Gastrocnemius medialis (tissue), 4 donors: ENCODE data around the gene KIF26B. TPM values are rescaled to one million over a fixed set of nuclear protein-coding genes. Genes with fewer than 3 reads are reported as not detected.

Experiments used
- ATAC-seq, 2 donors: fragments of 150-250 bp; one replicate each; pipeline ENCODE4 v1.9.1; 2016
- DNase-seq, 2 donors: peaks; one replicate each; pipeline ENCODE4 v3.0.0-alpha.2; 2019
- H3K27ac ChIP-seq, 4 donors: fragments of 200-600 bp; sonication (generic); 1 replicate in 1 of 4; 2 replicates in 3 of 4; pipeline ENCODE4 v1.5.1; 2016 to 2018; ENCODE audit warnings: mild to moderate bottlenecking in 2 of 4, moderate library complexity in 1 of 4
- H3K27me3 ChIP-seq, 3 donors: fragments of 200-600 bp; sonication (generic) in 2 of 3; 1 replicate in 1 of 3; 2 replicates in 2 of 3; pipeline versions ENCODE4 v1.5.1 to v1.6.0; 2016 to 2019; ENCODE audit warnings: mild to moderate bottlenecking in 1 of 3, moderate library complexity in 1 of 3
- H3K36me3 ChIP-seq, 2 donors: fragments of 200-600 bp; sonication (generic) in 1 of 2; one replicate each; pipeline ENCODE4 v1.5.1; 2017 to 2018
- H3K4me1 ChIP-seq, 2 donors: fragments of 200-600 bp; sonication (generic) in 1 of 2; one replicate each; pipeline ENCODE4 v1.5.1; 2016 to 2017; ENCODE audit warnings: mild to moderate bottlenecking in 2 of 2
- H3K4me3 ChIP-seq, 4 donors: fragments of 200-600 bp; sonication (generic) in 3 of 4; 1 replicate in 1 of 4; 2 replicates in 3 of 4; pipeline ENCODE4 v1.5.1; 2016 to 2019; ENCODE audit warnings: mild to moderate bottlenecking in 2 of 4
- H3K9me3 ChIP-seq, 3 donors: fragments of 200-600 bp; sonication (generic) in 2 of 3; 1 replicate in 1 of 3; 2 replicates in 2 of 3; pipeline ENCODE4 v1.5.1; 2016 to 2019
- CTCF ChIP-seq, 5 experiments: fragments of 450-650 bp in 3 of 5; fragments of 200-600 bp in 2 of 5; sonication (generic) in 2 of 5; IDR thresholded peaks in 4 of 5; conservative IDR thresholded peaks in 1 of 5; 1 replicate in 4 of 5; 2 replicates in 1 of 5; pipeline ENCODE4 v1.5.1; 2016 to 2019; ENCODE audit warnings: antibody characterized with exemption in 5 of 5, mild to moderate bottlenecking in 3 of 5, moderate library complexity in 3 of 5
- POLR2A ChIP-seq, 2 donors: fragments of 450-650 bp; IDR thresholded peaks; one replicate each; pipeline ENCODE4 v1.6.1; 2017; ENCODE audit warnings: antibody characterized with exemption in 2 of 2, mild to moderate bottlenecking in 2 of 2, moderate library complexity in 2 of 2
- in situ Hi-C, 4 donors: fragments of 200-750 bp; cut with MboI; loops; one replicate each; pipeline versions ENCODE4 v1.15.0 to v1.8.0; 2017; ENCODE audit warnings: low sequenced_read_pairs in 4 of 4
- intact Hi-C: fragments of 100-400 bp; cut with DNase I; formaldehyde crosslinking; loops from one replicate; pipeline ENCODE4 v1.15.1; 2023; ENCODE audit warnings: low total_unique reads
- total RNA-seq, 4 donors: library from RNA; depleted of rRNA; stranded (reverse); fragments of >200 nt; gene quantifications; one replicate each; pipeline versions ENCODE4 v1.1.0 to v1.2.3, GENCODE V29; 2016

Gene KIF26B
- total RNA-seq, 4 donors from 2014 or later: 0.02 to 0.20 (median 0.10) TPM; not detected in 1

- Histone ChIP-seq H3K4me3 (no peak overlapping the region), H3K4me1 (no peaks in the 10 kb centered on the region), H3K9me3 (no peaks in the 10 kb centered on the region), H3K27me3 (no peaks in the 10 kb centered on the region), H3K27ac (no peak overlapping the region), H3K36me3 (no peaks in the 10 kb centered on the region)
- intact Hi-C loops: no loop called here
- no peak for ATAC-seq
- in situ Hi-C loops: no loop called here
- DNase-seq: no peak
- TF ChIP-seq POLR2A (IDR thresholded peaks at IDR 0.05) (no peak), CTCF (IDR thresholded peaks at IDR 0.05 in 4 of 5, conservative IDR thresholded peaks at IDR 0.05 in 1 of 5) (no peak)
Measured at GRCh38 chr1:245600658-245601057, 445.9 kb downstream of the KIF26B start.

GRCh38 chr1:245603311-245603865 lies 448.6 kb downstream of the KIF26B start:
- ATAC-seq (no peak), DNase-seq (no peak)
- intact Hi-C loops (no loop called here), in situ Hi-C loops (no loop called here)
- no peak overlapping the region for H3K27ac ChIP-seq
- no peaks in the 10 kb centered on the region for H3K9me3 ChIP-seq
- H3K36me3 ChIP-seq: no peaks in the 10 kb centered on the region
- no peaks in the 10 kb centered on the region for H3K4me1 ChIP-seq
- TF ChIP-seq POLR2A (IDR thresholded peaks at IDR 0.05) (no peak), CTCF (IDR thresholded peaks at IDR 0.05 in 4 of 5, conservative IDR thresholded peaks at IDR 0.05 in 1 of 5) (no peak)
- no peaks in the 10 kb centered on the region for H3K27me3 ChIP-seq
- no peak overlapping the region for H3K4me3 ChIP-seq

GRCh38 chr1:245604979-245605378 lies 450.2 kb downstream of the KIF26B start:
- no peak for TF ChIP-seq POLR2A (IDR thresholded peaks at IDR 0.05)
- no peak for TF ChIP-seq CTCF (IDR thresholded peaks at IDR 0.05 in 4 of 5, conservative IDR thresholded peaks at IDR 0.05 in 1 of 5)
- DNase-seq: no peak
- no peak for ATAC-seq
- H3K27ac ChIP-seq: no peak overlapping the region
- no peaks in the 10 kb centered on the region for H3K4me1 ChIP-seq
- intact Hi-C loops: no loop called here
- H3K9me3 ChIP-seq: no peaks in the 10 kb centered on the region
- H3K4me3 ChIP-seq: no peak overlapping the region
- in situ Hi-C loops: no loop called here
- no peaks in the 10 kb centered on the region for H3K27me3 ChIP-seq
- no peaks in the 10 kb centered on the region for H3K36me3 ChIP-seq

GRCh38 chr1:245605480-245606156 lies 450.8 kb downstream of the KIF26B start:
- Histone ChIP-seq H3K4me1 (no peaks in the 10 kb centered on the region), H3K36me3 (no peaks in the 10 kb centered on the region), H3K27me3 (no peaks in the 10 kb centered on the region), H3K4me3 (no peak overlapping the region), H3K27ac (no peak overlapping the region), H3K9me3 (no peaks in the 10 kb centered on the region)
- ATAC-seq: no peak
- TF ChIP-seq POLR2A (IDR thresholded peaks at IDR 0.05) (no peak), CTCF (IDR thresholded peaks at IDR 0.05 in 4 of 5, conservative IDR thresholded peaks at IDR 0.05 in 1 of 5) (no peak)
- intact Hi-C loops (no loop called here), in situ Hi-C loops (no loop called here)
- DNase-seq: no peak
